ENCODE measurements around the gene AMPD2. TPM values are rescaled to one million over a fixed set of nuclear protein-coding genes. Genes with fewer than 3 reads are reported as not detected.

AMPD2 gene
- total RNA-seq (10 to 100 TPM; 35.8 to 57.4 TPM), polyA plus RNA-seq (10 to 100 TPM; 16.7 to 53.2 TPM)
- long read RNA-seq, donor 1, partial matches to known transcripts = 0 of 2 reads
- long read RNA-seq, donor 1, other reads (novel, unspliced or antisense) = 0 of 2 reads
- long read RNA-seq, donor 2 = 0 reads
- long read RNA-seq, donor 3, partial matches to known transcripts = 0 of 2 reads
- long read RNA-seq, donor 3, other reads (novel, unspliced or antisense) = 0 of 2 reads
- long read RNA-seq, donor 4, partial matches to known transcripts = 0 of 1 reads
- long read RNA-seq, donor 4, other reads (novel, unspliced or antisense) = 0 of 1 reads
- long read RNA-seq, donor 5, partial matches to known transcripts = 0 of 4 reads
- long read RNA-seq, donor 5, other reads (novel, unspliced or antisense) = 0 of 4 reads

DNA sequence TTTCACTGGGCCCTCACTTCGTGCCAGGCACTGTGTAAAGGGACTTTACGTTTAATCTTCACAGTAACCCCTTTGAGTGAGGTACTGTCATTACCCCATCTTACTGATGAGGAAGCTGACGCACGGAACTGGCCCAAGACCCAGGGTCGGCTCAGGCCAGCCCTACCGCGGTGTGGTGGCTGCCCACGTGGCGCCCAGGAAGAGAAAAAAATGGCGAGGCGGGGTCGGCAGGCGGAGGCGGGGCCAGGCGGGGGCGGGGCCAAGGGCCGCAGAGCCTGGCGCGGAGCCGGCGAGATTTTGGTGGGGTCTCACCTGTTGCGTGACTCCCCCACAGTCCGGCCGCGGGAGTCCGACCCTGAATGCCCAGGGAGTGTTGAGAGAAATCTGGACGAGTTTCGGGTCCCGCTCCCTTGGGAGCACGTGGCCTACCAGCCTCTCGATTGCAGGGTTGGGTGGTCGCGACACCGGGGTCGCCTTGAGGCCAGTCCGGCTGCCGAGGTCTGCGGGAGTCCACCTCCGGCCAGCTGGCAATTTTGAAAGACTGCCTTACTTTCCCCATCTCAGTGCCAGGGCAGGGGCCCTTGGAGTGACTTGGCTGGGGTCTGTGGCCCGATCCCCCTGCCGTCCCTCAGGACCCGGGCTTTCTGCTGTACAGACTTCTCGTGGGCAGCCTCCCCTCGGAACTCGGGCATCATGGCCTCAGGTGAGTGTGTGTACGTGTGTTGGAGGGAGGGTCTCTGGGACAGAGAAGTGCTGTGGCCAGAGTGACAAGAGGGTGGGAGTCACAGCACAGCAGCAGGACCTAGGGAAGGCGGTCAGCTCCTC is at the start of gene AMPD2, which contains the start of gene GNAT2:
Gene AMPD2, plus strand, starts transcription at position 262 of the 825 bp plus-strand sequence. CDS start 1,339 bp downstream, outside the sequence.
Gene GNAT2, minus strand, starts transcription at position 41 of the 825 bp plus-strand sequence. CDS start 6,746 bp downstream, outside the sequence.
- Histone ChIP-seq H3K27me3 (ENCODE audit: control insufficient read depth in 3 of 3, insufficient read depth in 3 of 3, low read length in 2 of 3) (no peaks in the 10 kb centered on the region), H3K9ac (ENCODE audit: insufficient read depth in 1 of 2, low read length in 2 of 2) (peak within 1 kb of the TSS; percentile 68 to 88), H3K36me3 (ENCODE audit: control insufficient read depth in 4 of 4, insufficient read depth in 4 of 4, low read length in 4 of 4) (no peaks in the 10 kb centered on the region), H3K4me3 (peak within 1 kb of the TSS; percentile 51), H3K27ac (ENCODE audit: low read depth in 1 of 2, low read length in 1 of 2) (peak within 1 kb of the TSS; percentile 70 to 88), H3K4me1 (ENCODE audit: control insufficient read depth in 5 of 5, insufficient read depth in 5 of 5, low read length in 5 of 5) (peaks cover 0 to 50% (median 23%) of the 10 kb centered on the region in 5 donors), H3K9me3 (ENCODE audit: control insufficient read depth in 4 of 4, insufficient read depth in 3 of 4, low read length in 3 of 4) (no peaks in the 10 kb centered on the region)
- ATAC-seq (ENCODE audit: insufficient read depth, low FRiP score) (peak; percentile 53), DNase-seq (peak; percentile 79 to 83 (median 80))
- TF ChIP-seq, protein P1, sequence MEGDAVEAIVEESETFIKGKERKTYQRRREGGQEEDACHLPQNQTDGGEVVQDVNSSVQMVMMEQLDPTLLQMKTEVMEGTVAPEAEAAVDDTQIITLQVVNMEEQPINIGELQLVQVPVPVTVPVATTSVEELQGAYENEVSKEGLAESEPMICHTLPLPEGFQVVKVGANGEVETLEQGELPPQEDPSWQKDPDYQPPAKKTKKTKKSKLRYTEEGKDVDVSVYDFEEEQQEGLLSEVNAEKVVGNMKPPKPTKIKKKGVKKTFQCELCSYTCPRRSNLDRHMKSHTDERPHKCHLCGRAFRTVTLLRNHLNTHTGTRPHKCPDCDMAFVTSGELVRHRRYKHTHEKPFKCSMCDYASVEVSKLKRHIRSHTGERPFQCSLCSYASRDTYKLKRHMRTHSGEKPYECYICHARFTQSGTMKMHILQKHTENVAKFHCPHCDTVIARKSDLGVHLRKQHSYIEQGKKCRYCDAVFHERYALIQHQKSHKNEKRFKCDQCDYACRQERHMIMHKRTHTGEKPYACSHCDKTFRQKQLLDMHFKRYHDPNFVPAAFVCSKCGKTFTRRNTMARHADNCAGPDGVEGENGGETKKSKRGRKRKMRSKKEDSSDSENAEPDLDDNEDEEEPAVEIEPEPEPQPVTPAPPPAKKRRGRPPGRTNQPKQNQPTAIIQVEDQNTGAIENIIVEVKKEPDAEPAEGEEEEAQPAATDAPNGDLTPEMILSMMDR (IDR thresholded peaks at IDR 0.05; ENCODE audit: control extremely low read depth, extremely low read depth) = no peak
- WGBS, 2 donors = 0 to 2% methylated on average over 47 of the region's 47 CpGs

DNA sequence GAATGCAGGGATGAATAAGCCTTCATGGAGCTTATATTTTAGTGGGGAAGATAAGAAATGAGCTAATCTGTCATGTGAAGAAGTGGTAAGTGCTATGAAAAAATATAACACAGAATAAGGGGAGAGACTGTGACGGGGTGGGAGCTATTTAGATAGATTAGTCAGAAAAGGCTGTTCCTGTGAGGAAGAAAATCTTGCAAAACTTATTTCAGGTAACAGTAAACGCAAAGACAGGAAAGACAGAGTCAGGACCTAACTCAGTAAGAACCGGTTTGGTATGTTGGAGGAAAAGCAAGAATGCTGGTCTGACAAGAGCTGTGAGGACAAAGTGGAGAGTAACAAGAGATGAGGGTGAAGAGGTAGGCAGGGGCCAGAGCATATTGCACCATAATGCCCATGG is 49.2 kb upstream of the AMPD2 start:
- peaks cover 0 to under 1% (median 0%) of the 10 kb centered on the region in 4 donors for H3K36me3 ChIP-seq (ENCODE audit: control insufficient read depth in 4 of 4, insufficient read depth in 4 of 4, low read length in 4 of 4)
- no peaks in the 10 kb centered on the region for H3K27me3 ChIP-seq (ENCODE audit: control insufficient read depth in 3 of 3, insufficient read depth in 3 of 3, low read length in 2 of 3)
- peaks cover 4 to 60% (median 6%) of the 10 kb centered on the region in 5 donors for H3K4me1 ChIP-seq (ENCODE audit: control insufficient read depth in 5 of 5, insufficient read depth in 5 of 5, low read length in 5 of 5)
- no peak overlapping the region for H3K4me3 ChIP-seq
- H3K9me3 ChIP-seq (ENCODE audit: control insufficient read depth in 4 of 4, insufficient read depth in 3 of 4, low read length in 3 of 4) = no peaks in the 10 kb centered on the region
- TF ChIP-seq, protein P1 (IDR thresholded peaks at IDR 0.05; ENCODE audit: control extremely low read depth, extremely low read depth) = no peak
- H3K27ac ChIP-seq (ENCODE audit: low read depth in 1 of 2, low read length in 1 of 2) = no peak overlapping the region
- ATAC-seq (ENCODE audit: insufficient read depth, low FRiP score) (peak; percentile 65), DNase-seq (peak in 2 of 3 donors; percentile 39 to 69)
- 31 to 40% methylated on average over 3 of the region's 3 CpGs for WGBS, 2 donors
- H3K9ac ChIP-seq (ENCODE audit: insufficient read depth in 1 of 2, low read length in 2 of 2) = no peak overlapping the region

DNA sequence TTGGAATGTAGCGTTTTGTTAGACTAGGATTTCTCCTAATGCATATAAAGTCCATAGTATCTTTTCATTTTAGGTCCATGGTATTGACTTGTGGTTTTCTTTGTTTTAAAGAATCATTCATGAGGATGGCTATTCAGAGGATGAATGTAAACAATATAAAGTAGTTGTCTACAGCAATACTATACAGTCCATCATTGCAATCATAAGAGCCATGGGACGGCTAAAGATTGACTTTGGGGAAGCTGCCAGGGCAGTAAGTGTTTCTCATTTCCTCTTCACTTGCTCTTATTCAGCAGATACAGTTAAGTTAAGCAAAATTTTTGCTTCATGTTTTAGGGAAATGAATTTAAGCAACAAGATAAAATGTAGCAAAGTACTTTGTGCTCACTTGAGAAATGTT is 45.9 kb upstream of the AMPD2 start:
- Histone ChIP-seq H3K36me3 (ENCODE audit: control insufficient read depth in 4 of 4, insufficient read depth in 4 of 4, low read length in 4 of 4) (peaks cover 0 to 4% (median 3%) of the 10 kb centered on the region in 4 donors), H3K27ac (ENCODE audit: low read depth in 1 of 2, low read length in 1 of 2) (no peak overlapping the region), H3K9me3 (ENCODE audit: control insufficient read depth in 4 of 4, insufficient read depth in 3 of 4, low read length in 3 of 4) (no peaks in the 10 kb centered on the region), H3K27me3 (ENCODE audit: control insufficient read depth in 3 of 3, insufficient read depth in 3 of 3, low read length in 2 of 3) (no peaks in the 10 kb centered on the region), H3K4me3 (no peak overlapping the region), H3K9ac (ENCODE audit: insufficient read depth in 1 of 2, low read length in 2 of 2) (no peak overlapping the region), H3K4me1 (ENCODE audit: control insufficient read depth in 5 of 5, insufficient read depth in 5 of 5, low read length in 5 of 5) (peaks cover under 1 to 35% (median 9%) of the 10 kb centered on the region in 5 donors)
- ATAC-seq (ENCODE audit: insufficient read depth, low FRiP score) (no peak), DNase-seq (peak in 1 of 3 donors; percentile 20)
- WGBS, 2 donors = 17 to 37% methylated on average over 2 of the region's 2 CpGs
- TF ChIP-seq, protein P1 (IDR thresholded peaks at IDR 0.05; ENCODE audit: control extremely low read depth, extremely low read depth) = no peak
